GM21717 (cell line): ENCODE results near the gene FHL2.
"Not testable (repeated sequence)": the region's sequence is repeated elsewhere in the genome, so short reads cannot be mapped to it uniquely, and the experiment has no call there.

Experiments
- ATAC-seq: cut with Tn5 transposase; IDR thresholded peaks from one replicate; pipeline ENCODE4 v1.9.1; 2021; ENCODE audit warnings: mild to moderate bottlenecking, moderate library complexity; ENCODE audit not compliant: unreplicated experiment

Gene FHL2

DNA sequence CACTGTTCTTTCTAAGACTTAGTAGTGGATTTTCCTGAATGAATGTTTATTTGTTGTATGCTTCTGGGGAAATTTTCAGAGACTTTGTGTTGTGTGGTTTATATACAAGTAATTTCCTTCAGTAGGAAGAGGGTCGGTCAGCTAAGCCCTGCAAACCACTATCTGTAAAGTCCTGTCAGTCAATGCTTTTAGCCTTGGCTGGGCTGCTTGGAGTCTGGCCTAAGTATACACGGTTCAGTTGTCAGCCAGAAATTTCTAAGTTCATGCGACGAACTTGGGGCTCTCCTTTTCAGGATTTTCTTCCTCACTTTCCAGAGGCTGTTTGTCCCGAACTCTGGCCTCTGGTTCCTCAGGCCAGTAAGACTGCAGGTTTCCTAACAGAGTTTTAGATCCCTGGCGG is 40.3 kb downstream of the FHL2 start:
- ATAC-seq = no peak

- ATAC-seq = no peak
Measured at GRCh38 chr2:105357122-105357521, 41.7 kb downstream of the FHL2 start.

- no peak for ATAC-seq
Measured at GRCh38 chr2:105344704-105345345, 54.0 kb downstream of the FHL2 start.

DNA sequence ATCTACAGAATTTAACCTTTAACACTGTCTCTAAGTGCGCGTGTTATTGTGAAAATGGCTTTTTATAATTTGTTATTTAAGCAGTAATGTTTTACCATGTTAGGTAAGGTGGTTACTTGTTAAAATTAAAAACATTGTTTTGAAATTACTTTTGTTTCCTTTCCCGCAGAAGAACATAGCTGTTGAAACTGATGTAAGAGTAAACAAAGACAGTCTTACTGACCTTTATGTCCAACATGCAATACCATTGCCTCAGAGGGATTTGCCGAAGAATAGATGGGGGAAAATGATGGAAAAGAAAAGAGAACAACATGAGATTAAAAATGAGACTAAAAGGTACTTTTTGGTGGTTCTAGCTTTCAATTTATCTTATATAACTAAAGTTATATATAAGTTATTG is 59.4 kb downstream of the FHL2 start:
- ATAC-seq = no peak

DNA sequence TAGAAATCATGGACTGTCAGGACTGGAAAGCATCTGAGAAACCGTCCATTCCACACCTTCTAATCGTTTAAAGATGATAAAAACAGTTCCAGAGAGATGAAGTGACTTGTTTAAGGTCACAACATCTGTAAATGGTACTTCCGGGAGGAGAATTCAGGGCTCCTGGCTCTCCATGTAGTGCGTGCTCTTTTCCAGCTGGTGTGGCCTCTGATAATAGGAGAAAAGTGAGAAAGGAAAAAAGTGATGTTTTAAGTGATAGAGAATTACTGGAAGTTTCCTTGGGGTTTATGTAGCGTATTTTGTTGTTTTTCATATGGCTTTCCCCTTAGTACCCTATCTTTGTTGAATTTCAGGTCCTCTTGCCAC is 60.8 kb downstream of the FHL2 start:
- ATAC-seq = peak; percentile 11

DNA sequence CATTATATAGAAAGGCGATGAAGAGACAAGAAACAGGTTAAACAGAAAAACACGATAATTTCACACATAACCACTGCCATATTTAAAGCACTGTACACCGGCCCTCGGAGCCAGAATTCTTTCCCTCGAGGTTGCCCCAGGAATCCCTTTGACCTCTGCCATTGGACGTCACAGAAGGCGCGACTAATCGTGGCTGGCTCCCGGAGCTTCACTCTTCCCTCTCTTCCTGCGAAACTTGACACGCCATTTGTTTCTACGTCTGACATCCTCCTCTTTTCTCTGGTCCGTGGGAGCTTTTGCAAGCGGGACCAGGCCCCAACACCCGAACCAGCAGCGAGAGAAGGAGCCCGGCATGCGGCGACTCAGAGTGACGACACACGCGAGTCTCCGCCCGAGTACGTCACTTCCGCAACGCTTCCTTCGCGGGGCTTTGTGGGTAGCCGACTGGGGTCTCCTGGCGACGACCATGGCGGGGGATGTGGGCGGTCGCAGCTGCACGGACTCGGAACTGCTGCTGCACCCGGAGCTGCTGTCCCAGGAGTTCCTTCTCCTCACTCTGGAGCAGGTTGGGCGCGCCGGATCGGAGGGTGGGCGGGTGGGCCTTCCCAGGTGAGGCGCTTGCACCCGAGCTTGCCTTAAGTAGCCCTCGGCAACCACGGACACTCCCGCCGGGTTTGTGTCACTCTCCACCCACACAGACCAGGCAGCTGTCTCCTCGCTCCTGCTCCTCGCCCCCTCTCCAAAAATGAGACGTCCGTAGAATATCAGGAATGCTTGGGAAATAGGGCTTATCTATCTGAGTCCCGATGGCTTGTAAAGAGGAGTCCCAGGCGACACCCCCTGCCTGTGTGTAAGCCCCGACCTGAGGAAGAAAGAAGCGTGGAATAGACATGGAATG is 61.5 kb downstream of the FHL2 start, which contains the start of gene C2orf49:
TSS of gene C2orf49 (plus strand) at position 419 of the 898 bp plus-strand sequence. CDS start at position 467, 48 bp downstream.
- peak; percentile 90 for ATAC-seq

GRCh38 chr2:105336786-105337121 is 62.1 kb downstream of the FHL2 start:
- no peak for ATAC-seq

GRCh38 chr2:105335469-105335868 is 63.4 kb downstream of the FHL2 start:
- no peak for ATAC-seq

- no peak for ATAC-seq
Measured at GRCh38 chr2:105334211-105334610, 64.6 kb downstream of the FHL2 start.

GRCh38 chr2:105330681-105331375 is 68.0 kb downstream of the FHL2 start:
- ATAC-seq = no peak

DNA sequence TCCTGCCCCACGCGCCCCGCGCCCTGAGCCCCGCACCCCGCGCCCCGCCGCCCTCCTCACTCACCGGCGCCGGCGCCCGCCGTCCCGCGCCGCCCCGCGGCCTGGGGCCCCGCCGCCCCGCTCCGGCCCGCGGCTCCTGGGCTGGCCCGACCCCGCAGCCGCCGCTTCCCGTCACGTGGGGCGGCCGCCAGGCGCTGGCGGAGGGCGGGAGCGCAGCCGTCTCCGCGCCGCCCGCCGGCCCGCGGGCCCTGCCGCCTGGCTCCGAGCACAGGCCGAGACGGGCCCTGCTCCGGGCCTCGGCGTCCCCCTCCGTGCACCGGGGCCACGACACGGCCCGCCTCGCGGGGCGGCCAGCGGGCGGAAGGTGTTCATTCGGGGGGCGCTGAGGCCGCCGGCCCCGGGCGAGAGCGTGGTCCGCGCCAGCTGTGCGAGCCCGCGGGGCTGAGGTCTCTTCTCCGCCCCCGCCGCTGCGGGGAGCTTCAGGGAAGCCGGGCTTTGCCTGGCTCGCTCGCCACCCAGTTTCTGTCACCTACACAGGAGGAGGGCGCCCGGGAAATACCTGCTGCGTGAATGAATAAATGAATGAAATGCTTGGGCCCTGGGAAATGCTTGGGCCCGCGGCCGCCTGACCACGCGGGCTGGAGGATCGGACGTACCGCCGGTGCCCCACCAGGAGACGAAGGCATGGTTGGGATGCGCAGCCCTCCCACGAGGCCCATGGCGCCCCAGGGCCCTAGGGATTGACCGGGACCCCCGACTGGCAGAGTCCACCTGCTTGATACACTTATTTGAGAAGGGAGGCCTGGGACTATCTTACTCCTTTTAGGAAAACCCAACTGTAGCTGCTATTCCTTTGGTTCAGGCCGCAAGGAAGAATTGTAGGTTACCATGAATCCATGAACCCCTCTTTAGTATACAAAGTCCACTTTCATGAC is 69.0 kb downstream of the FHL2 start, which contains the start of gene TGFBRAP1:
TSS of gene TGFBRAP1 (minus strand) at position 175 of the 935 bp plus-strand sequence. CDS start 21,434 bp downstream, outside the sequence.
- peak; percentile 78 for ATAC-seq

DNA sequence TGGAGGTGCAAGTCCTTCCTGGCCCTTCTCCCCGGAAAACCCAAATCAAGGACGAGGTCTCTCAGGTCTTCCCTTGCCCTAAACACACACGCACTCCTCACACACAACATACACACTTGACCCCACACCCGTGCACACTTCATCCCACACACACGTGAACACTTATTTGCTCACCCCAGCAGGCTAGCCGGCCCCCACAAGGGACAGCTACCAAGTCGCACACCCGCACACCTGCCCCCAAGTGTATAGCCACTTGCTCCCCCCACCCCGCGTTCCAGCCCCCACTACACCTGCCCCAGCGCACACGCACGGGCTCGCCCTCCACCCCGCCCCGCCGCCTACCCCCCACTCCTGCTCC is 69.7 kb downstream of the FHL2 start:
- ATAC-seq = peak; percentile 11

DNA sequence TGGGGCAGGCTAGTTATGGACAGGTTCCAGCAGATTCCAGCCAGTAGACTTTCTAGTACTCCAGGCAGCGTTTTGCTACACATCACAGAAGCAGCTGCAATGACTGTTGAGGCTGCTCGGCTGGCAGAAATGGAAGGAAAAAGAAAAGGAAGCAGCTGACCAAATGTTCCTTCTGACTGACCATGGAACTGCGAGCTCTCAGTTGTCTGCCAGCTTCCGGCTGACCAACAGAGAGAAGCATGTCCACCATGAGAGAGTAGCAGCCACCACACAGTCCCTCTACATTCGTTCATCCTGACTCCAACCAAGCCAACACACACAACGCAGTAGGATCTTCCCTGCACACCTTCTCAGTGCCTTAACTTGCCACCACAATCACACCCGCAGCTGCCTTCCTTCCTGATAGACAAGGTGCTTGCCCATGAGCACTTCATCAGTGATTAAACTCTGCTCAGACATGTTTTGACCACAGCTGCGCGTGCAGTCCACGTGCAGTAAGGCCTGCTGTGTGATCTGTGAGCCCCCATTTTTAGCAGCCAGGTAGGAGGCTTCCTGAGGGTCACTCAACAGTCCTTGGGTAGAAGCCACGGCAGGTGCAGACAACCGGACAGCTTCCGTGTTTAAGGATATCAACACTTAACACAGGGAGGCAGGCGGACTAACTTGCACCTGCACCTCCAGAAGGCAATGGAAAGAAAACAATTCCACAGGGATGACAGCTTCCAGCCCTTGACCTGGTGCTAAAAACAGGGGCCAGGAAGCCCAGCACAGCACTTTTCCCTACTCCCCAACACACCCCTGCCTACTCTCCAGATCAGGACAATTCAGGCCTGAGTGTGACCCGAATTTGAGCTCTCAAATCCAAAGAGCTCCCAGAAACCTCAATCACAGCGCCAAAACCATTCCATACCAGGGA is 70.3 kb downstream of the FHL2 start:
- no peak for ATAC-seq

DNA sequence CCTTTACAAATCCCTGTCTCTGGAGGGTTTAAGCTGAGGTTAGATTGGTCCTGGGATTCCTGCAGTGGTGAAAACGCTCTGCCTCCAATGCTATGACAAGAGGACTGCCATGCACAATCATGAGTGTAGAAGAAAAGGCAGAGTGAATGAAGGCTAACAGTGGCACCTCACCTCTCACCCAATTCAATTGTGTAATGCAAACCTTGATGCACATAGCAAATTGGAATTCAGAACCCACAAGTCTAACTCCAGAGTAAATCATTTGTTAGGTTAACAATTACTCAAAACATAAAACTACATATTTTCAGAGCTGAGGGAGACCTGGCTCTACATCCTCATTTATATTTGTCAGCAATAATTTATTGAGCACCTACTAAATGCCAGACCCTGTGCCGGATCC is 71.2 kb downstream of the FHL2 start:
- no peak for ATAC-seq

- not testable (repeated sequence) for ATAC-seq
Measured at GRCh38 chr2:105327271-105327670, 71.6 kb downstream of the FHL2 start.

- ATAC-seq = no peak
Measured at GRCh38 chr2:105325389-105325963, 73.4 kb downstream of the FHL2 start.

GRCh38 chr2:105324732-105325131 is 74.1 kb downstream of the FHL2 start:
- no peak for ATAC-seq

DNA sequence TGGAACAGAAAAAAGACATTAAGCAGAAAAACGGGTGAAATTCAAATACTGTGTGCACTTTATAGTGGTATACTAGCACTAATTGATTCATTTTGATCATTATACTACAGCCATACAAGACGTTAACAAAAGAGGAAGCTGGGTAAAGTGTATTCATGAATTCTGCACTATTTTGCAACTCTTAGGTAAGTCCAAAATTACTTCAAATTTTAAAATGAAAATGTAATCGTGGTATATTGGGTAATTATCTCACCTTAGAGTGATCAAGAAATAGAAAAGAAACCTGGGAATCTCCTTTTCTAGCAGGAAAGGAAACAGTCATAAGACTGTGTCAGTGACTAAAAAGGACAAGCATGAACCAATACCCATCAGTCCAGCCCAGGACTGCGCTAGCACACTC is 74.8 kb downstream of the FHL2 start:
- no peak for ATAC-seq

DNA sequence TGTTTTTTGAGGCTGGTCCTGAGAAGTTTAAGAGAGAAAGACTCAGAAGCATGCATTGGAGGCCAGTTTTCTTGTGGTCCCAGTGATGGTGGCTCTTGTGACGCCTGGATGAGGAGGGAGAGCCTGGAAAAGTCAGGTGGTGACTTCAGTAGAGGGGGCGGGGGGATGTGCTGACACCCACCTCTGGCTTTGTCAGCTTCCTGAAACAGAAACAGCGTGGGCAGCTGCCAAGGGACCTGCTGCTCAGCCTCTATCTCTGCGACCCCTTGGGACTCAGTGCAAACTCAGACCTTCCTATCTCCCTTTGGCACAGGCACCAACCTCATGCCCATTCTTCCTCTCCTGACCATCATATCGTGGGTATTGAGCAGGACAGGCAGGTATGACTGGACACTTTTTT is 75.7 kb downstream of the FHL2 start:
- no peak for ATAC-seq
